ENCODE measurements around the gene BRAT1. TPM values are rescaled to one million over a fixed set of nuclear protein-coding genes. Genes with fewer than 3 reads are reported as not detected.

BRAT1 gene
- total and polyA plus RNA-seq, 2 donors (not counting 1 experiment from before 2014, with no cell fraction given) = 36.8 to 68.3 TPM

GRCh38 chr7:2514473-2515423, 40.6 kb downstream of the BRAT1 start:
- Histone ChIP-seq H3K27me3 (replicated peaks in 1 of 4; ENCODE audit: control extremely low read depth in 1 of 4, control insufficient read depth in 3 of 4, insufficient read depth in 4 of 4, low read length in 3 of 4) (no peaks in the 10 kb centered on the region), H3K9ac (ENCODE audit: low read length) (no peak overlapping the region), H3K4me1 (ENCODE audit: control insufficient read depth in 2 of 2, insufficient read depth in 2 of 2, low read length in 2 of 2) (peaks cover 47 to 62% of the 10 kb centered on the region in 2 donors), H3K4me2 (replicated peaks; ENCODE audit: low read depth, low read length, poor library complexity, severe bottlenecking) (no peak overlapping the region), H3K79me2 (ENCODE audit: control insufficient read depth, insufficient read depth, low read length) (peaks cover 21% of the 10 kb centered on the region), H3K27ac (ENCODE audit: low read length in 2 of 2) (no peak overlapping the region), H3K4me3 (ENCODE audit: control extremely low read depth in 1 of 5, extremely low read depth in 1 of 5, insufficient read depth in 1 of 5, low read depth in 2 of 5, low read length in 4 of 5) (no peak overlapping the region), H3K36me3 (replicated peaks in 1 of 2; ENCODE audit: control extremely low read depth in 1 of 2, control insufficient read depth in 1 of 2, extremely low read depth in 1 of 2, insufficient read depth in 2 of 2, low read length in 1 of 2) (no peaks in the 10 kb centered on the region), H3K9me3 (ENCODE audit: control extremely low read depth in 1 of 3, control insufficient read depth in 2 of 3, insufficient read depth in 1 of 3, low read length in 2 of 3) (no peaks in the 10 kb centered on the region), H4K20me1 (ENCODE audit: control insufficient read depth, insufficient read depth, low read length, poor library complexity, severe bottlenecking) (no peaks in the 10 kb centered on the region), H2AFZ (ENCODE audit: insufficient read depth, low read depth, low read length, poor library complexity, severe bottlenecking) (no peak overlapping the region)
- WGBS (ENCODE audit: insufficient coverage) = 93% methylated on average over 8 of the region's 9 CpGs
- ChIA-PET CTCF (no interaction called here), POLR2A (no interaction called here)
- ATAC-seq (ENCODE audit: low read depth) (no peak), DNase-seq (no peak)
- Mint-ChIP-seq H3K27me3 (no peaks in the 10 kb centered on the region), H3K27ac (no peak overlapping the region), H3K9me3 (ENCODE audit: insufficient read depth) (no peaks in the 10 kb centered on the region), H3K4me1 (peaks cover 58% of the 10 kb centered on the region), H3K4me3 (no peak overlapping the region)
- TF ChIP-seq CTCF (IDR thresholded peaks at IDR 0.05) (no peak), EZH2 (IDR thresholded peaks at IDR 0.05; ENCODE audit: borderline replicate concordance, insufficient read depth, low read depth, low read length, poor library complexity, severe bottlenecking) (no peak)
- intact Hi-C loops (cut with micrococcal nuclease) = no loop called here

GRCh38 chr7:2513702-2514101, 41.6 kb downstream of the BRAT1 start:
- Histone ChIP-seq H3K9ac (ENCODE audit: low read length) (no peak overlapping the region), H3K79me2 (ENCODE audit: control insufficient read depth, insufficient read depth, low read length) (peaks cover 21% of the 10 kb centered on the region), H3K4me2 (replicated peaks; ENCODE audit: low read depth, low read length, poor library complexity, severe bottlenecking) (peak overlapping the region; percentile 93), H3K4me3 (ENCODE audit: control extremely low read depth in 1 of 5, extremely low read depth in 1 of 5, insufficient read depth in 1 of 5, low read depth in 2 of 5, low read length in 4 of 5) (no peak overlapping the region), H4K20me1 (ENCODE audit: control insufficient read depth, insufficient read depth, low read length, poor library complexity, severe bottlenecking) (no peaks in the 10 kb centered on the region), H3K27me3 (replicated peaks in 1 of 4; ENCODE audit: control extremely low read depth in 1 of 4, control insufficient read depth in 3 of 4, insufficient read depth in 4 of 4, low read length in 3 of 4) (no peaks in the 10 kb centered on the region), H3K9me3 (ENCODE audit: control extremely low read depth in 1 of 3, control insufficient read depth in 2 of 3, insufficient read depth in 1 of 3, low read length in 2 of 3) (no peaks in the 10 kb centered on the region), H2AFZ (ENCODE audit: insufficient read depth, low read depth, low read length, poor library complexity, severe bottlenecking) (no peak overlapping the region), H3K27ac (ENCODE audit: low read length in 2 of 2) (peak overlapping the region in 1 of 2 donors; percentile 100), H3K36me3 (replicated peaks in 1 of 2; ENCODE audit: control extremely low read depth in 1 of 2, control insufficient read depth in 1 of 2, extremely low read depth in 1 of 2, insufficient read depth in 2 of 2, low read length in 1 of 2) (no peaks in the 10 kb centered on the region), H3K4me1 (ENCODE audit: control insufficient read depth in 2 of 2, insufficient read depth in 2 of 2, low read length in 2 of 2) (peaks cover 54 to 68% of the 10 kb centered on the region in 2 donors)
- CTCF ChIA-PET = no interaction called here
- POLR2A ChIA-PET = interaction anchor here (7.5 kb wide), 1 partner anchor 11 kb away, joined by 340 read pairs; the partner anchor contains the start of gene LFNG
- intact Hi-C loops (cut with micrococcal nuclease) = no loop called here
- TF ChIP-seq EZH2 (IDR thresholded peaks at IDR 0.05; ENCODE audit: borderline replicate concordance, insufficient read depth, low read depth, low read length, poor library complexity, severe bottlenecking) = no peak
- TF ChIP-seq CTCF (IDR thresholded peaks at IDR 0.05) = no peak
- no peak for DNase-seq
- H3K27ac Mint-ChIP-seq = peak overlapping the region; percentile 99
- H3K9me3 Mint-ChIP-seq (ENCODE audit: insufficient read depth) = no peaks in the 10 kb centered on the region
- H3K4me3 Mint-ChIP-seq = no peak overlapping the region
- H3K27me3 Mint-ChIP-seq = no peaks in the 10 kb centered on the region
- no peak for ATAC-seq (ENCODE audit: low read depth)
- WGBS (ENCODE audit: insufficient coverage) = 98% methylated on average over 7 of the region's 7 CpGs
- peaks cover 65% of the 10 kb centered on the region for H3K4me1 Mint-ChIP-seq

All from B cell (primary cell).